GM21717 (cell line): Measurements from ENCODE around the gene FAM117B.
A peak's percentile ranks its signal among the peaks of the same experiment; 100 is the strongest.
"Not testable (repeated sequence)": the region's sequence is repeated elsewhere in the genome, so short reads cannot be mapped to it uniquely, and the experiment has no call there.

Experiments used
- ATAC-seq: cut with Tn5 transposase; IDR thresholded peaks from one replicate; pipeline ENCODE4 v1.9.1; 2021; ENCODE audit warnings: mild to moderate bottlenecking, moderate library complexity; ENCODE audit not compliant: unreplicated experiment

FAM117B gene

DNA sequence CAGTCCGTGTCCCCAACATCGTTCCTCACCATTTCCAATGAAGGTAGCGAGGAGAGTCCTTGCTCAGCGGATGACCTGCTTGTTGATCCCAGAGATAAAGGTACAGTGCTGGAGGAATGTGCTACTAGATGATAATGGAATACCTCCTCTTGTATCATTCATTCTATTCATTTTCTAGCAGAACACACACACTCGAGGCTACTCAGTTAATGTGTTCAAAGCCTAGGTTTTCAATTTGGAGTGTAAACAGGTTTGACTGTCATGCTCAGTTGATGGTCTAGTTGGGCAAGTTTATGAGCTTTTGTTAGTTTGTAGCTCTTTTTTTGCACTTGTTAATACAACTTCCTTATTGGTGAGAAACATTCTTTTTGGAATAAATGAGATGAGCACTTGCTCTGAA, 122.6 kb downstream of the FAM117B start:
- no peak for ATAC-seq

DNA sequence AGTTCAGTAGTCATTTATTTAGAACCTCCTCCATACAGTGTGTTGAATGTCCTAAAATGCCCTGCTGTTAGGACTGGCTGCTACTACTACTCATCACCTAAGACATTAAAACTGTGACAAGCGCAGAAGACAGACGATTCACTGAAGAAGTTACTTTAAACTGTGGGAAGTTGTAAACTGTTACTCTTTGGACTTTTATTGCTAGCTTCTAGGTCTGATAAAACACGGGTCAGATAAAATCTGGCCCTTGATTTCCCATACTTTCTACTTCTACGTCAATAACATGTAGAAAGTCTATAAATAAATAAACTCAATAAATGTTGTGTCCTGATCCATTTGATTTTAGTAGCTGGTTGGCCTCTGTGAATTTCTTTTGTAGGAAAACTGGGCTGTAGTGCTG, 123.4 kb downstream of the FAM117B start:
- ATAC-seq, result no peak

DNA sequence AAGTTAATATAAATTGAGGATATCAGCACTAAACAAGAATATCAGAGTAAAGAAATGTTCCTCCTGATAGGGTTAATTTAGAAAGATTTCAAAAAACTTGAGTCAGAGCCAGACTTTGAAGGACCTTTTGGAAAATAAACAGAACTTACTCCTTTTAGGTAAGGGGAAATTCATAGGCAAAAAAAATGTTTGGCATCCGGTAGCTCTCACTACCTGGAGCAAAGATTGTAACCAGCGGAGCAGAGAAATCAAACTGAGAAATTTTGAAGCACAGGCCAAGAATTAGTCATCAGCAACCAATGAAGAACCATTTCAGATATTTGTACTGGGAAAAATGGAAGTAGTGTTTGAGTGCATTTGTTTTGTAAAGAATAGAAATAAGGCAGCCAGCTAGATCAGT, 123.8 kb downstream of the FAM117B start:
- no peak for ATAC-seq

DNA sequence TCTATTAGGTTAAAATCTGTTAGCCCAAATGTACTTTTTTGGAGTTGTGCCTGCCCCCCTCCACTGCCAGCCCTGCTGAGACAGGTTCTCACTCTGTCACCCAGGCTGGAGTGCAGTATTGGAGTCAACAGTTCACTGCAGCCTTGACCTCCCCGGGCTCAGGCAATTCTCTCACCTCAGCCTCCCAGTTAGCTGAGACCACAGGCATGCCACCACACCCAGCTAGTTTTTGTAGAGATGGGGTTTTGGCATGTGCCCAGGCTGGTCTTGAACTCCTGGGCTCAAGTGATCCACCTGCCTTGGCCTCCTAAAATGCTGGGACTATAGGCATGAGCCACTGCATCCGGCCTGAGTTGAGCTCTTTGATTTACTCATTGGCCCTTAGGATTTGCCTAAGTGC, 126.1 kb downstream of the FAM117B start:
- no peak for ATAC-seq

DNA sequence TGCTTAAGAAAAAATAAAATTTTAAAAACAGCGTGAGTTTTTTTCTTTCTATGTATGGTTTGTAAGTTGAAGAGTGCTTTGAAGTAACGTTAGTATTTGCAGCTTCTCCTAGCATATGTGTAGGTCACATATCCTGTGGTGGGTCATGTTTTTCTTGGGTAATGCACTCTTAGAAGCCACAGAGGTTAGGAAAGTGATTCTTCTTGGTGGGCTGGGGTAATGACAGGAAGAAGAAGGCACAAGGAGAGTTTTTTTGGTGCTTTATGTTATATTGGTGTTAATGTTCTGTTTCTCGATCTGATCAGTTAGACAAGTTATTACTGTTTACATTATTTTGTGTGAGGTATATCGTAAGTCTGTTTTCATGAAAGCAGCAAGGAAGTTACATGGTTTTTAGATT, 127.8 kb downstream of the FAM117B start:
- ATAC-seq, result no peak

DNA sequence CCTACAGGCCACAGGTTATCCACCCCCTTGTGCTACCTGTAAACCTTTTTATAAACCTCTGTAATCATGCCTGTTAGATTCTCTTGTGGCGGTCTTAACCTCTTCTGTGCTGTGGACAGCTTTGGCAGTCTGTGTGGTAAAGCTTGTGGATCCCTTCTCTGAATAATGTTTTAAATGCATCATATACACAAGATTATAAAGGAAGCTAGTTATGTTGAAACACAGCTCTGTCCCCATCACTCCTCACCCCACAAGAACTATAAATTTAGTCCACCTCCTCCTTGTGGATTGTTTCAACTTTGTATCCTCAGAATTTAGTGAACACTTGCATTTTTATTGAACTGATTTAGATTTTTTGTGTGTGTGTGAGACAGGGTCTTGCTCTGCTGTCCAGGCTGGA, 129.1 kb downstream of the FAM117B start:
- no peak for ATAC-seq

DNA sequence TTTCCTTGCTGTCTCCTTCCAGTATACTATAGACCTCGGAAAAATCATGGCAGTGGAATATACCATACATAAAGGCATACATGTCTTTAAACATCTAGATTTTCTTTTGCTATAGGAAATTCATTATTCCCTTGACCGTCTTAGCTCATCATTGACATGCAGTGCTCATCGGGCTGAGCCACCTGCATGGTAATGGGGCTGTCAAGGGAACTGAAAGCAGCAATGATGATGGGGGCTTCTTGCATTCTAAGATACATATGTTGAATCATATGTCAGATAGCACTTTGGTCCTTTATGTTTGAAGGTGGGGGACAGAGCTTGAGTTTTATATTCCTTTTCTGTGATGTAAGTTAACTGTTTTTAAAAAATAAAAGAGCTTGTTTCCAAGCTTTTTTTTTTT, 130.2 kb downstream of the FAM117B start:
- no peak for ATAC-seq

DNA sequence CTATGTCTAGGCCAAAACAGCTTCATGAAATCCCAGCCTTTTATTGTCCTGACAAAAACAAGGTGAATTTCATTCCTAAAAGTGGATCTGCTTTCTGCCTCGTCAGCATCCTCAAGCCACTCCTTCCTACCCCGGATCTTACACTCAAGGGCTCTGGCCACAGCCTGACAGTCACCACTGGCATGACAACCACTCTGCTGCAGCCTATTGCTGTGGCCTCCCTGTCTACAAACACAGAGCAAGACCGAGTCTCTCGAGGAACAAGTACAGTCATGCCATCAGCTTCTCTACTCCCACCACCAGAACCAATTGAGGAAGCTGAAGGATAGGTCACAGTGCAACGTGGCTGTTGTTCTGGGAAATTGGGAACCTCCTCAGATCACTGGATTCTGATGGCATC, 130.7 kb downstream of the FAM117B start:
- ATAC-seq, result no peak

DNA sequence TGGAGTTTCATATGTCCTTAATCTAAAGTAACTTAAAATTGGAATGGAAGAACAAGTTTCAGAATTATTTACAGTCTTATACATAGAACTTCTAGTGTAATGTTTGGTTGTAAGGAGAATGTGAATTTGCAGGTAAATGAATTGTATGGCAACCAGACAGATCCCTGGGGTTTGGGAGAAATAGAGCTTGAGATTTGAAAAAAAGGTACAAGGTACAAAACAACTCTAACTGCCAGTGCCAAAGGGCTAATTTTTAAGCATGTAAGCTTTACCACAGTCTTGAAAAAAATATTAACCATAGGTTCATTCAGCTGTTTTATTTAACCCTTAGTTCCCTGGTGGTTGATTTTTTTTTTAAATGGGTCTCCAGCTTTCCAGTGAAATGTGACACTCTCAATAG, 133.5 kb downstream of the FAM117B start:
- no peak for ATAC-seq

DNA sequence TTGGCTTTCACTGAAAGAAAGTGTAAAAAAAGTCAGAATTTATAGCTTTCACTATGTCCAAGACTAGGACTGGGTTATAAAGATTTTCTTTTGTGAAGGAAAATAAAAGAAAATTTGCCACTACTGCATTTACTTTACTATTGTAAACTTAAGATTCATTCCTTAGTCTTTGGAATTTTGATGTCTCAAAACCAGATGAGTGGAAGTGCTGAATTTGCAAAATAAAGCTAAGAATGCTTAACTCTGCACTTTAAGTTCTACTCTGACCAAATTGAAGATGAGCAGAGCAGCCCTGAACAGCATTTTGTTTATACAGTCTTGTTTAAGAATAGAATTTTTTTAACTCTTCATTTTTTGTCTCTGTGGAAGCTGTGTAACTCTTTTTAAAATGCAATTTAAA, 134.4 kb downstream of the FAM117B start:
- no peak for ATAC-seq

DNA sequence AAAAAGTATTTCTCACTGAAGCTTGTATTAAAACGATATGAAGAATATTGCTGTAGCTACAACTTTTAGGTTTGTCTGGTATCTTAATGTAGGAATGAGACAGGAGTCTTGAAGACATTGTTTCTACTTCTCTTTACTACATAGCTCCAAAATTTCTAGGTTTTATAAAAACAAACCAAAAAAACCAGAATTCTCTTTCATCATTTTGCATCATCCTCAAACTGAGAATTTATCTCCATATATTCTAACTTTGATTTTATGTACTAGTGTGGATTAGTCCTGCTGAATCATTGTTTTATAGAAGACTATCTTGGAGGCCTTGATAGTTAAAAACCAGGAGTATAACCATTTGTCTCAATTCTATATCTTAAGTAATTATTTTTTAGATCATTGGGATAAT, 136.6 kb downstream of the FAM117B start:
- ATAC-seq, result no peak

DNA sequence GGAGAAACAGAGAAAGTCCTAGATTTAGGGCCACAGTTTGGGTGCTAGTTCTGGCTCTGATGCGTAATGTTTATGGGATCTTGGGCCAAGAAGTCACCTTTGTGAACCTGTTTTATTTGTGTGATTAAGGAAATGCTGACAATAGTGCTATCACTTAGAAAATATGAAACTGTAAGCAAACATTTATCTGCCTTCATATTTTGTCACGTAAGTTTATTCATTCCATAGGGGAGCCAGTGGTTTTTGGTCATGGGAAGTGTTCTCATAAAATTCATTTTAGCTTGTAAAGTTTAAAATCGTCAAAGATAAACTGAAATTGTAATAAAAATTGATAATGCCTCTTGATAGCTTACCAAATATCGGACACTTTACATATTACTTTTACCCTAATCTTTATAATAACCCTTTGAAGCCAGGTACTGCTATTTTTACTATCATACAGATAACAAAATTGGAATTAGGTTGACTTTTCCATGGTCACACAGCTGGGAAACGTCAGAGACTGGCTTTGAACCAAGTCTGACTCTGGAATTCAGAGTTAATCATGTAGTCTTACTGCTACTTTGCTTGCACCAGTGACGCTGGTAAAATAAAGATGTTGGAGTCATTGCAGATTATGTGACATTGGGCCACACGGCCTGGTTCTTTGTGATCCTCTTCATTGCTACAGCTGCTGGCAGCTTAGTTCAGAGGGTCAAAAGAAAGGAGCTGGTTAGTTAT, 137.1 kb downstream of the FAM117B start:
- ATAC-seq, result no peak

DNA sequence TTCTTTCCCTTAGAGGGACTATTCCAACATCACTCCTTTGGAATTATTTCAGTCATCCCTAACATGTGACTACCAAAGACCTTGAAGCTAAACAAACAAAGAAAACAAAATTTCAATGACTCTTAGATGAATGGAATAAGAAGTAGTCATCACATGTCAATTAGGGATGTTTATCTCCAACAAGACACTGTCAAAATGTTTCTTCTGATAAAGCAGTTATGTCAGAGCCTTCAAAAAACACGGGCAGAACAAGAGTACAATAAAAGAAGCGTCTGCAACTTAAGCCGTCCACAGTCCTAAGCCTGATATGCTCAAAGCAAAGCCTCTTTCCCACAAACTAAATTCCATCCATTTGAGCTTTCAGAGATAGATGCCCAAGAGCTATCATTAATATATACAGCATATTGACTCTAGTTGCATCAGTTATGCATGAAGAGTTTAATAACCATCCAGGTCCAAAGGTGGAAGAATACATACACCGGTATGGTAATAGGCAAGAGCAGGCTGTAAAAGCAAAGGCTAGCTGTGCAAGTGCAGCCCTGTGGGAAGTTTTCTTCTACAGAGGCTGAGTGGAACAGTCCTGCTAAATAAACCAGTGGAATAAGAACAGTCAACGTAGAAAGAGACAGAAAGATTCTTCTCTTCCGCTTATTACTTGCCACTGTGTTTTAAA, 138.7 kb downstream of the FAM117B start:
- ATAC-seq, result no peak

DNA sequence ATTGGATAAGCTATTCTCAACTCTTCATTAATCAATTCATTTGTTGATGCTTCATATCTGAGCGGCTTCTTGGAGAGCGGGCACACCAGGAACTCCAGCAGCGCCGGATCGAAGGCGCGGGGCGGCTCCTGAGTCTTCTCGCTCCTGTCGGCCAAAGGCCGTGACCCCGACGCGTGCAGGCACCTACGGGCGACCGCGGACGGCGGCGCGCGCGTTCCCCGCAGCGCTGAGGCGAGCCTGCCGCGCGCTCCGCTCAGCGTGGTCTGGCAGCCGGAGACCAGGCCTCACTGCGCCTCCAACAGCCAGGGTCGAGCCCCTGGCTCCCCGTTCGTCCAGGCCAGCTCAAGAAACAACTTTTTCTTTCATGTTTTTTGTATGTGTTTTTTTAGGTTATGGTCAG, 139.3 kb downstream of the FAM117B start:
- ATAC-seq, result no peak

DNA sequence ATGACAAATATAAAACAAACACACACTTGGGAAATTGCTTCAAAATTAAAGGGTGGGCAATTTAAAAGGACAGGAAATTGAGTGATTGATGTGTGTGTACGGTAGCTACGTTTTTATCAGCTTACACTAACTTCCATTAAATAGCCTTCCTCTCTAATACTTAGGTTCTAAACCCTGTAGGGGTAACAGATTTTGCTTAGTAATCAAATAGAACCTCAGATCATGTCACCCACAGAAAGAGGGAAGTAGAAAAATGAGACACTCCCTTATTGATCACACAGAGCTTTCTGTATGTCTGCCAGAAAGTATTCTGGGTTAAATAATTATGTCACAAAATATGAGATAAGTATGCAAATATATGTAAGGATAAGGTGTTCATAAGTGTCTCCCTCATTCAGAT, 143.4 kb downstream of the FAM117B start:
- ATAC-seq, result no peak

DNA sequence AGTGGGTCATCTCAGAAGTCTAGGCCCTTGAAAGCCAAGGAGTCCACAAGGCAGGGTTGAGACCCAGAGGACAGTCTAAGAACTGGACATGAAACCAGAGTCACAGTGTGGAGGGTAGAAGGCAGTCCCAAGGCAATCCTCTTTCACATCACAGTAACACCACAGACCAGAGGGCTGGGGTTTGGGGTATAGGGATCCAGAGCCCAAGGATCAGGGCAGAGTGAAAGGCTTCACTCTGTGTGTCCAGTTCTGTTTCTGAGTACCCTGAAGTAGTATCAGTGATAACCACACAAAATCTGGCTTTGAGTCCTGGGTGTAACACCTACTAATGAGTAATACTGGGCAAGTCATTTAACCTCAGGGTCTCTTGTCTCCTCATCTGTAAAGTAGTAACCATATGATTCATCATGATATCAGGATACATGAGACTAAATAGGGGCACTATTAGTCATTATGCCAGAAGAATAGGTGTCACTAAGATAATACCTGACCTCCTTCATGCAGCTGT, 145.8 kb downstream of the FAM117B start:
- peak; percentile 95 for ATAC-seq

DNA sequence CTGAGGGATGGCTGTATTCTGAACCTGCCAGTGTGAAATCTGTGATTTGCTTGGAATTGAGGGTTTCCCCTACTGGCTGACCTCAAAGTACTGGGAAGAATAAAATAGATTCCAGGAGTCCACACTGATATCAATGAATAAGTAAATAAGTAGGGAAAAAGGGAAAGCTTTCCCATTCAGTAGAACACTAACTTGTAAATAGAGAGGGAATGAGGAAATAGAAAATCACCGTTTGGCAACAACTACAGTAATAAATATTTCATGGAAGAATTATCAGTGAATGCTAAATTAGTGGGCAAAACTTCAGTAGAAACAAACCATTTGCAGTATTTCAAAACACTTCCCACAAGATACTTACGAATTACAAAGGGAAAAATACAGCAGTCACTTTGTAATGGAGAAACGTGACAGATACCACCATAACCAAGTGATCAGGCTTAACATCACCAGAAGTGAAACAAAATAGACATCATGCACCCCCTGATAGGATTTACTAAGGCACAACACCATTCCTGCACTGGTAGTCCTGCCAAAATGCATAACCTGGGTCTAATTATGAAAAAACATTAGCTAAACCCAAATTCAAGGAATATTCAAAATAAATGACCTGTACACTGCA, 148.3 kb downstream of the FAM117B start:
- ATAC-seq, result no peak

DNA sequence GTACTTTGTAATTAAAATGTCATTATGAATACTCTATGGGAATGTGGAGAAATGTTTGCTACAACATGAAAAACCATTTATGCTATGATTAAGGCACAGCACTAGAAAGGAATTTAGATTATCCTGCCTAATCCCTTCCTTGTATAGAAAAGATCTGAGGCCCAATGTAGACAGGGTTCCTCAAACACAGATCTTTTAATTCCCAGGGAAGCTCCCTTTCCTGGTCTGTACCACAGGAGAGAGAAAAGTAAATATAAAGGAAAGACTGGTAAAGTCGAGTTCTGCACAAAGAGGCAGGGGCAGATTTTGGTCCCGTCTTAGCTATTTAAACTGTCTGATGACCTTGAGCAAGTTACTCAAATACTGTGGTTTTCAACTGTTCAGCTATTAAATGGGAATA, 152.1 kb downstream of the FAM117B start:
- no peak for ATAC-seq

DNA sequence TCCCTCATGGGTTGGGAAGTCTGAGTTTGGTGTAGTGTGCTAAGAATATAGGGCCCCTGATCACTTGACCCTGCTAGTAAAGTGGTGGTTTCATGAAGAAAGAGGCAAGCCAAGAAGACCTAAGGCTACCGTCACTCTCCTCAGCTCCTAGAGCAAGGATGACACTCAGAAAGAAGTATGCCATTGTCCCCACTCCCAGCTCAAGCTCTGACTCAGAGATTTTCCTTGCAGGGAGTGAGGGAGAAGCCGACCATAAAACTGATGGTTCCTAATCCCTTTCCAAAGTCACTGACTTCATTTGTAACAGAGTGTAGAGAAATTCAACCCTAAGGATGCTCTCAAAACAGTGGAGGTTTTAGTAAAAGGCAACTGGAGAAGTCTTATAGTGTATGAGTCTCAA, 155.9 kb downstream of the FAM117B start:
- no peak for ATAC-seq

DNA sequence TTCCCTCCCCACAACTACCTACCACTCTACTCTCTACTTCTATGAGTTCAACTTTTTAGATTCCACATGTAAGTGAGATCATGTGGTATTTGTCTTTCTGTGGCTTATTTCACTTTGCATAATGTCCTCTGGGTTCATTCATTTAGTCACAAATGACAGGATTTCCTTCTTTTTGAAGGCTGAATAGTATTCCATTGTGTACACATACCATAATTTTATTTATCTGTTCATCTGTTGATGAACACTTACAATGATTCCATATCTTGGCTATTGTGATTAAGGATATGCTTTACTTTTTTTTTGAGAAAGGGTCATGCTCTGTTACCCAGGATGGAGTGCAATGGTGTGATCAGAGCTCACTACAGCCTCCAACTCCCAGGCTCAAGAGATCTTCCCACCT, 163.2 kb downstream of the FAM117B start:
- no peak for ATAC-seq

DNA sequence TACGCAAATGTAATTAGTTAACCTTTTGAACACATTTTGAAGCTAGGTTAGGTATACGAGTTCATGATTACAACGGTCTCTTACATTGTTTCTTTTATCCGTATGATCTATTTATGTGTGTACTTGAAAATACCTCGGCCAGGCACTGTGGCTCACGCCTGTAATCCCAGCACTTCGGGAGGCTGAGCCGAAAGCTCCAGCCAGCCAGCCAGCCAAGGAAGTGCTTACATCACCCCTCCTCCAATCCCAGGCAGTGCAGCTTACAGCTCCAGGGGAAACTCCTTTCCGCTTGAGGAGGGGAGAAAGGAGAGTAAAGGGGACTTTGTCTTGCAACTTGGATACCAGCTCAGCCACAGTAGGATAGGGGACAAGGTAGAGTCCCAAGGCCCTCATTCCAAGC, 171.1 kb downstream of the FAM117B start:
- not testable (repeated sequence) for ATAC-seq
